ENCODE measurements around the gene NUP42.

Gene NUP42

GRCh38 chr7:23205909-23206767 is 24.3 kb downstream of the NUP42 start (continued):
- TF ChIP-seq ZNF354C (tag by site-specific recombination; IDR thresholded peaks at IDR 0.05; ENCODE audit: borderline replicate concordance, low read depth) (no peak), INSM2 (tag by site-specific recombination; IDR thresholded peaks at IDR 0.05) (no peak), ZNF121 (tag by site-specific recombination; IDR thresholded peaks at IDR 0.05) (no peak), ZNF585B (tag by site-specific recombination; IDR thresholded peaks at IDR 0.05) (no peak), ZNF792 (tag by site-specific recombination; IDR thresholded peaks at IDR 0.05) (no peak), ZNF174 (tag by site-specific recombination; IDR thresholded peaks at IDR 0.05) (no peak), PRDM2 (tag by site-specific recombination; IDR thresholded peaks at IDR 0.05; ENCODE audit: borderline replicate concordance) (no peak), ZNF768 (tag by site-specific recombination; IDR thresholded peaks at IDR 0.05) (no peak), ZNF280C (tag by site-specific recombination; IDR thresholded peaks at IDR 0.05) (no peak), OVOL3 (tag by site-specific recombination; IDR thresholded peaks at IDR 0.05) (no peak)

- H3K36me3 ChIP-seq (ENCODE audit: control insufficient read depth in 2 of 2, insufficient read depth in 1 of 2, low read length in 2 of 2): peaks cover 2 to 3% of the 10 kb centered on the region in 2 experiments; a peak in 2 of 3 replicates
- no peaks in the 10 kb centered on the region for H3K4me1 ChIP-seq (ENCODE audit: control insufficient read depth, insufficient read depth, low read length)
- ChIA-PET POLR2A (no interaction called here), CTCF (no interaction called here)
- H3K9me3 ChIP-seq (ENCODE audit: control insufficient read depth, insufficient read depth, low read depth, low read length): no peaks in the 10 kb centered on the region
- TF ChIP-seq ZNF501 (tag by site-specific recombination; IDR thresholded peaks at IDR 0.05) (no peak), ZNF324 (tag by site-specific recombination; IDR thresholded peaks at IDR 0.05) (no peak), ZNF792 (tag by site-specific recombination; IDR thresholded peaks at IDR 0.05) (no peak), ZNF112 (tag by site-specific recombination; IDR thresholded peaks at IDR 0.05) (no peak), ZNF530 (tag by site-specific recombination; IDR thresholded peaks at IDR 0.05; ENCODE audit: low read depth) (no peak), TSHZ1 (tag by site-specific recombination; IDR thresholded peaks at IDR 0.05; ENCODE audit: borderline replicate concordance) (no peak), WT1 (tag by site-specific recombination; IDR thresholded peaks at IDR 0.05) (no peak), MEIS1 (CRISPR knock-in tag; IDR thresholded peaks at IDR 0.05; ENCODE audit: borderline replicate concordance) (no peak), TRIM28 (IDR thresholded peaks at IDR 0.05; ENCODE audit: borderline replicate concordance, low read length) (no peak), ZNF18 (tag by site-specific recombination; IDR thresholded peaks at IDR 0.05) (no peak), ZNF239 (tag by site-specific recombination; IDR thresholded peaks at IDR 0.05) (no peak)
- no peak overlapping the region for H3K4me3 ChIP-seq (ENCODE audit: low read depth, low read length)
- H3K27ac ChIP-seq (ENCODE audit: extremely low read depth, low read depth, low read length): no peak overlapping the region
Observed at GRCh38 chr7:23207021-23207420, 25.2 kb downstream of the NUP42 start.

Data from HEK293 (cell line).